ENCODE results near the gene FBXL17. TPM values are rescaled to one million over a fixed set of nuclear protein-coding genes. Genes with fewer than 3 reads are reported as not detected.

Gene FBXL17
- total and polyA plus RNA-seq, 9 of the 15 experiments (the other 6 are each of a cell fraction or from before 2014, with no cell fraction given): 0.32 to 5.4 (median 1.8) TPM

DNA sequence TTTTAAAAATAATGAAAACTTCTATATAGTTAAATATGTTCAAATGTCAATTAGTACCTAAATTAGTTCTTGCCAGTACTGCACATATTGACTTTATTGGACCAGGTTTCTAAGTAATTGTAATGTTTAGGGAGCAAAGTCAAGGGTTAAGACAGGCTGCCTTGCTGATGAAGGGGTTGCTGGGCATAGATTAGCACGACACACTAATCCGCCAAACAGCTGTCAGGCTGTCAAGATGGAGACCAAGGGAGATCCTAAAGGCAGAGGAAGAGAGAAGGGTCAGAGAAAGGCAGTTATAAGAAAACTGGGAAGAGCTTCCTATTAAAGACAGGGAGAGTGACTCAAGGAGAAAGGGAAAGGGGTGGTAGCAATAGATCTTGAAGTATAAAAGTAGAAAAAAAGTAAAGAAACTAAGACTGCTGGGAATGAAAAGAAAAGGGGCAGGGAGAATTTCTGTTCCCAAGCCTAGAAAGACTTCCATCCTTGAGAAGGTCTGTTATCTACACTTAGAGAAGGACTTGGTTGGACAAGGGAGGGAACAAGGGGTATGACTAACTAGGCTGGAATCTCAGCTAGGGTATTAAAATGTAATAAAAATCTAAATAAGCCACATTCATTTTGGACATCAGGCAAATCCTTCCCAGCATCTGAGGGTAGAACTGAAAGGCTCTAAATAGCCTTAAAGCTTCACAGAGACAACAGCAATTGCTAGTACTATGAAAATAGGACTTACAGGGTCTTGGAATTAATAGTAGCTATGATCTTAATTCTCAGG, 188.7 kb downstream of the FBXL17 start (continued):
- no peak for TF ChIP-seq E2F3 (CRISPR knock-in tag; IDR thresholded peaks at IDR 0.05)
- TF ChIP-seq, protein P1, sequence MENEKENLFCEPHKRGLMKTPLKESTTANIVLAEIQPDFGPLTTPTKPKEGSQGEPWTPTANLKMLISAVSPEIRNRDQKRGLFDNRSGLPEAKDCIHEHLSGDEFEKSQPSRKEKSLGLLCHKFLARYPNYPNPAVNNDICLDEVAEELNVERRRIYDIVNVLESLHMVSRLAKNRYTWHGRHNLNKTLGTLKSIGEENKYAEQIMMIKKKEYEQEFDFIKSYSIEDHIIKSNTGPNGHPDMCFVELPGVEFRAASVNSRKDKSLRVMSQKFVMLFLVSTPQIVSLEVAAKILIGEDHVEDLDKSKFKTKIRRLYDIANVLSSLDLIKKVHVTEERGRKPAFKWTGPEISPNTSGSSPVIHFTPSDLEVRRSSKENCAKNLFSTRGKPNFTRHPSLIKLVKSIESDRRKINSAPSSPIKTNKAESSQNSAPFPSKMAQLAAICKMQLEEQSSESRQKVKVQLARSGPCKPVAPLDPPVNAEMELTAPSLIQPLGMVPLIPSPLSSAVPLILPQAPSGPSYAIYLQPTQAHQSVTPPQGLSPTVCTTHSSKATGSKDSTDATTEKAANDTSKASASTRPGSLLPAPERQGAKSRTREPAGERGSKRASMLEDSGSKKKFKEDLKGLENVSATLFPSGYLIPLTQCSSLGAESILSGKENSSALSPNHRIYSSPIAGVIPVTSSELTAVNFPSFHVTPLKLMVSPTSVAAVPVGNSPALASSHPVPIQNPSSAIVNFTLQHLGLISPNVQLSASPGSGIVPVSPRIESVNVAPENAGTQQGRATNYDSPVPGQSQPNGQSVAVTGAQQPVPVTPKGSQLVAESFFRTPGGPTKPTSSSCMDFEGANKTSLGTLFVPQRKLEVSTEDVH (IDR thresholded peaks at IDR 0.05; ENCODE audit: low read depth, partially characterized antibody): no peak
- no peak for TF ChIP-seq ILK (tag; IDR thresholded peaks at IDR 0.05; ENCODE audit: borderline replicate concordance, low read depth)

DNA sequence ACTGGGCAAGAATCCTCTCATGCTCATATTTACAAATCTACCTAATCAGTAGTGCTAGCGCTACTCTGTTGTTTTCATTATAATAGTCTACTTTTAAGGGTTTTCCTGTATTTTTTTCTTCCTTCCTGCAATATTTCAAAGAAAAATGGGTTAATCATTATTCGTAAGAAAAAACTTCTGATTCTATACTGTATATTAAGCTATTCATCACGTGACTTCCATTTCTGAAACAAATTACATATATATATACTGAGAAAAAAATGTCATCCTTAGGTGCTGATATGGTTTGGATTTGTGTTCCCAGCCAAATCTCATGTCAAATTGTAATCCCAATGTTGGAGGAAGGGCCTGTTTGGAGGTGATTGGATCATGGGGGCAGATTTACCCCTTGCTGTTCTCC, 197.0 kb downstream of the FBXL17 start:
- H2AFZ ChIP-seq (ENCODE audit: low read depth, low read length): no peak overlapping the region
- ChIA-PET POLR2A (no interaction called here), CTCF (ENCODE audit: low intra/inter-chr PET ratio) (no interaction called here)
- intact Hi-C loops (cut with micrococcal nuclease) (no loop called here), in situ Hi-C loops (cut with MboI) (no loop called here)
- FAIRE-seq (no peak), ATAC-seq (no peak), DNase-seq (ENCODE audit: extremely low read depth in 1 of 4, low spot score in 3 of 4) (no peak)
- no peak overlapping the region for H3K4me3 ChIP-seq
- BruUV-seq (replicated peaks): no TSS peak
- H3K9me3 ChIP-seq (replicated peaks; ENCODE audit: control insufficient read depth, insufficient read depth, low read depth, low read length): no peaks in the 10 kb centered on the region
- no peaks in the 10 kb centered on the region for H3K9me1 ChIP-seq (ENCODE audit: control insufficient read depth, insufficient read depth, low read length)
- H3K27ac ChIP-seq (ENCODE audit: extremely low read depth, low read depth, low read length): no peak overlapping the region
- no peak overlapping the region for H3K9ac ChIP-seq (ENCODE audit: insufficient read depth in 1 of 2, low read depth in 2 of 2, low read length in 2 of 2)
- no peaks in the 10 kb centered on the region for H3K27me3 ChIP-seq (ENCODE audit: control insufficient read depth in 2 of 2, insufficient read depth in 2 of 2, low read length in 2 of 2)
- no peak overlapping the region for H3K4me2 ChIP-seq (ENCODE audit: insufficient read depth, low read length)
- H3K79me2 ChIP-seq (ENCODE audit: control insufficient read depth, insufficient read depth, low read length): no peaks in the 10 kb centered on the region
- H3K4me1 ChIP-seq (replicated peaks in 1 of 2; ENCODE audit: control insufficient read depth in 2 of 2, insufficient read depth in 2 of 2, low read length in 2 of 2): no peaks in the 10 kb centered on the region
- 3% methylated on average over 3 of the region's 3 CpGs for WGBS (ENCODE audit: insufficient coverage, low coverage, missing lambda C conversion rate)
- no peaks in the 10 kb centered on the region for H4K20me1 ChIP-seq (replicated peaks; ENCODE audit: control insufficient read depth, insufficient read depth, low read length)
- no peaks in the 10 kb centered on the region for H3K36me3 ChIP-seq (ENCODE audit: control insufficient read depth, insufficient read depth, low read length)
- TF ChIP-seq CC2D1A (IDR thresholded peaks at IDR 0.05): no peak
- TF ChIP-seq SRSF3 (IDR thresholded peaks at IDR 0.05; ENCODE audit: insufficient read depth, low read length): no peak
- TF ChIP-seq XRCC4 (IDR thresholded peaks at IDR 0.05; ENCODE audit: extremely low read depth, insufficient read depth, insufficient read length): no peak
- no peak for TF ChIP-seq FOXA3 (CRISPR knock-in tag; conservative IDR thresholded peaks at IDR 0.05 in 1 of 2, IDR thresholded peaks at IDR 0.05 in 1 of 2)
- TF ChIP-seq TGIF2 (CRISPR knock-in tag; IDR thresholded peaks at IDR 0.05): no peak
- TF ChIP-seq MEF2A (IDR thresholded peaks at IDR 0.05; ENCODE audit: control insufficient read depth, low read depth, low read length): no peak
- no peak for TF ChIP-seq SMAD1 (IDR thresholded peaks at IDR 0.05; ENCODE audit: low read depth, low read length, partially characterized antibody)
- TF ChIP-seq, protein P2, sequence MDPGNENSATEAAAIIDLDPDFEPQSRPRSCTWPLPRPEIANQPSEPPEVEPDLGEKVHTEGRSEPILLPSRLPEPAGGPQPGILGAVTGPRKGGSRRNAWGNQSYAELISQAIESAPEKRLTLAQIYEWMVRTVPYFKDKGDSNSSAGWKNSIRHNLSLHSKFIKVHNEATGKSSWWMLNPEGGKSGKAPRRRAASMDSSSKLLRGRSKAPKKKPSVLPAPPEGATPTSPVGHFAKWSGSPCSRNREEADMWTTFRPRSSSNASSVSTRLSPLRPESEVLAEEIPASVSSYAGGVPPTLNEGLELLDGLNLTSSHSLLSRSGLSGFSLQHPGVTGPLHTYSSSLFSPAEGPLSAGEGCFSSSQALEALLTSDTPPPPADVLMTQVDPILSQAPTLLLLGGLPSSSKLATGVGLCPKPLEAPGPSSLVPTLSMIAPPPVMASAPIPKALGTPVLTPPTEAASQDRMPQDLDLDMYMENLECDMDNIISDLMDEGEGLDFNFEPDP (CRISPR knock-in tag; IDR thresholded peaks at IDR 0.05): no peak
- peak; percentile 57 for TF ChIP-seq RAD51 (IDR thresholded peaks at IDR 0.05; ENCODE audit: borderline replicate concordance, low read depth)
- TF ChIP-seq, protein P3, sequence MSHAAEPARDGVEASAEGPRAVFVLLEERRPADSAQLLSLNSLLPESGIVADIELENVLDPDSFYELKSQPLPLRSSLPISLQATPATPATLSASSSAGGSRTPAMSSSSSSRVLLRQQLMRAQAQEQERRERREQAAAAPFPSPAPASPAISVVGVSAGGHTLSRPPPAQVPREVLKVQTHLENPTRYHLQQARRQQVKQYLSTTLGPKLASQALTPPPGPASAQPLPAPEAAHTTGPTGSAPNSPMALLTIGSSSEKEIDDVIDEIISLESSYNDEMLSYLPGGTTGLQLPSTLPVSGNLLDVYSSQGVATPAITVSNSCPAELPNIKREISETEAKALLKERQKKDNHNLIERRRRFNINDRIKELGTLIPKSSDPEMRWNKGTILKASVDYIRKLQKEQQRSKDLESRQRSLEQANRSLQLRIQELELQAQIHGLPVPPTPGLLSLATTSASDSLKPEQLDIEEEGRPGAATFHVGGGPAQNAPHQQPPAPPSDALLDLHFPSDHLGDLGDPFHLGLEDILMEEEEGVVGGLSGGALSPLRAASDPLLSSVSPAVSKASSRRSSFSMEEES (CRISPR knock-in tag; IDR thresholded peaks at IDR 0.05): peak; percentile 81
- no peak for TF ChIP-seq RUNX1 (IDR thresholded peaks at IDR 0.05; ENCODE audit: low read depth)
- no peak for TF ChIP-seq ZBTB8A (IDR thresholded peaks at IDR 0.05; ENCODE audit: partially characterized antibody)

All from K562 (cell line).